ENCODE measurements around the gene SSNA1. TPM values are rescaled to one million over a fixed set of nuclear protein-coding genes. Genes with fewer than 3 reads are reported as not detected.

Gene SSNA1
- polyA plus RNA-seq, 1 donor from 2014 or later, result 170 TPM

GRCh38 chr9:137141050-137141810, 47.2 kb upstream of the SSNA1 start:
- Histone ChIP-seq H3K27me3 (ENCODE audit: insufficient read depth, low read depth, low read length) (peaks cover 75% of the 10 kb centered on the region), H3K9me3 (ENCODE audit: low read length) (no peaks in the 10 kb centered on the region), H3K9ac (ENCODE audit: low read length) (no peak overlapping the region), H4K20me1 (ENCODE audit: insufficient read depth) (no peaks in the 10 kb centered on the region), H3K4me2 (ENCODE audit: low read length) (no peak overlapping the region), H3K36me3 (ENCODE audit: insufficient read depth, low read length) (no peaks in the 10 kb centered on the region), H3K79me2 (replicated peaks; ENCODE audit: insufficient read depth, low read length) (no peaks in the 10 kb centered on the region), H3F3A (ENCODE audit: insufficient read depth, low read length, poor library complexity, severe bottlenecking) (no peaks in the 10 kb centered on the region), H3K9me2 (ENCODE audit: insufficient read depth, low read length) (no peaks in the 10 kb centered on the region), H2AFZ (ENCODE audit: low read depth, low read length) (no peak overlapping the region), H3K4me3 (ENCODE audit: low read length) (no peak overlapping the region), H3K27ac (ENCODE audit: low read length) (no peak overlapping the region)
- TF ChIP-seq RAD21 (conservative IDR thresholded peaks at IDR 0.05) (no peak), POLR2AphosphoS5 (IDR thresholded peaks at IDR 0.05) (no peak), SMC3 (conservative IDR thresholded peaks at IDR 0.05; ENCODE audit: poor library complexity) (no peak), TAF1 (IDR thresholded peaks at IDR 0.05; ENCODE audit: low read depth) (no peak), MXI1 (conservative IDR thresholded peaks at IDR 0.05; ENCODE audit: poor library complexity, severe bottlenecking) (no peak), EP300 (conservative IDR thresholded peaks at IDR 0.05; ENCODE audit: poor library complexity, severe bottlenecking) (no peak), REST (IDR thresholded peaks at IDR 0.05; ENCODE audit: borderline replicate concordance) (no peak), EZH2 (IDR thresholded peaks at IDR 0.05; ENCODE audit: borderline replicate concordance, insufficient read depth, low read length, poor library complexity, severe bottlenecking) (no peak), CTCF (IDR thresholded peaks at IDR 0.05; ENCODE audit: poor library complexity, severe bottlenecking) (no peak)

GRCh38 chr9:137141976-137142936, 46.2 kb upstream of the SSNA1 start:
- no peaks in the 10 kb centered on the region for H3K36me3 ChIP-seq (ENCODE audit: insufficient read depth, low read length)
- no peak overlapping the region for H3K27ac ChIP-seq (ENCODE audit: low read length)
- no peaks in the 10 kb centered on the region for H3K9me3 ChIP-seq (ENCODE audit: low read length)
- no peak overlapping the region for H3K4me2 ChIP-seq (ENCODE audit: low read length)
- H3K9me2 ChIP-seq (ENCODE audit: insufficient read depth, low read length), result no peaks in the 10 kb centered on the region
- TF ChIP-seq RAD21 (conservative IDR thresholded peaks at IDR 0.05) (no peak), EZH2 (IDR thresholded peaks at IDR 0.05; ENCODE audit: borderline replicate concordance, insufficient read depth, low read length, poor library complexity, severe bottlenecking) (no peak), EP300 (conservative IDR thresholded peaks at IDR 0.05; ENCODE audit: poor library complexity, severe bottlenecking) (no peak), TAF1 (IDR thresholded peaks at IDR 0.05; ENCODE audit: low read depth) (no peak), CTCF (IDR thresholded peaks at IDR 0.05; ENCODE audit: poor library complexity, severe bottlenecking) (no peak), SMC3 (conservative IDR thresholded peaks at IDR 0.05; ENCODE audit: poor library complexity) (no peak), POLR2AphosphoS5 (IDR thresholded peaks at IDR 0.05) (no peak), REST (IDR thresholded peaks at IDR 0.05; ENCODE audit: borderline replicate concordance) (no peak), MXI1 (conservative IDR thresholded peaks at IDR 0.05; ENCODE audit: poor library complexity, severe bottlenecking) (no peak)
- no peak overlapping the region for H3K9ac ChIP-seq (ENCODE audit: low read length)
- H2AFZ ChIP-seq (ENCODE audit: low read depth, low read length), result no peak overlapping the region
- H3K4me3 ChIP-seq (ENCODE audit: low read length), result no peak overlapping the region
- H3F3A ChIP-seq (ENCODE audit: insufficient read depth, low read length, poor library complexity, severe bottlenecking), result no peaks in the 10 kb centered on the region
- no peaks in the 10 kb centered on the region for H4K20me1 ChIP-seq (ENCODE audit: insufficient read depth)
- H3K79me2 ChIP-seq (replicated peaks; ENCODE audit: insufficient read depth, low read length), result no peaks in the 10 kb centered on the region
- peaks cover 65% of the 10 kb centered on the region for H3K27me3 ChIP-seq (ENCODE audit: insufficient read depth, low read depth, low read length)

All from neural cell (in vitro differentiated cells).